ENCODE results near the gene MINDY1.

GRCh38 chr1:150967936-150968335, 38.8 kb downstream of the MINDY1 start:
- no peak for TF ChIP-seq POLR2A (conservative IDR thresholded peaks at IDR 0.05)
- TF ChIP-seq SMARCC2 (IDR thresholded peaks at IDR 0.05; ENCODE audit: low read depth), result no peak
- TF ChIP-seq CTCF (IDR thresholded peaks at IDR 0.05 in 2 of 3, conservative IDR thresholded peaks at IDR 0.05 in 1 of 3; ENCODE audit: insufficient read depth in 2 of 3, low read depth in 1 of 3, low read length in 3 of 3), result no peak
- no peak for TF ChIP-seq KDM1A (IDR thresholded peaks at IDR 0.05)
- TF ChIP-seq HMG20B (CRISPR knock-in tag; IDR thresholded peaks at IDR 0.05), result no peak
- TF ChIP-seq CREB1 (IDR thresholded peaks at IDR 0.05), result no peak
- TF ChIP-seq CREB1 (CRISPR knock-in tag; IDR thresholded peaks at IDR 0.05), result no peak

Data from K562 (cell line).